HEK293 (cell line): ENCODE measurements around the gene ZNF473.

Experiments
- CTCF ChIA-PET: fragments of 350-600 bp; formaldehyde crosslinking; extraction: SDS; loops from one replicate; lab custom pipeline; 2021; ENCODE audit warnings: antibody characterized with exemption; lab: Yijun Ruan, JAX
- POLR2A ChIA-PET: fragments of 300-600 bp; formaldehyde crosslinking; extraction: SDS; loops from one replicate; lab custom pipeline; 2020; ENCODE audit warnings: antibody characterized with exemption, inconsistent platforms; lab: Yijun Ruan, JAX
- H3K27ac ChIP-seq: fragments of 200-500 bp; sonication (Bioruptor generic); 2 replicates; pipeline ENCODE4 v1.5.1; 2014; ENCODE audit warnings: low read depth, low read length, control low read depth, inconsistent platforms; ENCODE audit errors: extremely low read depth
- H3K36me3 ChIP-seq, 2 experiments: fragments of 200-500 bp in 1 of 2; sonication (Bioruptor generic) in 1 of 2; 1 replicate in 1 of 2; 2 replicates in 1 of 2; pipeline ENCODE4 v1.5.1; 2014 to 2017; ENCODE audit warnings: inconsistent platforms in 2 of 2, low read length in 2 of 2; ENCODE audit not compliant: control insufficient read depth in 2 of 2, insufficient read depth in 1 of 2
- H3K4me1 ChIP-seq: fragments of 200-500 bp; sonication (Bioruptor generic); 2 replicates; pipeline ENCODE4 v1.5.1; 2014; ENCODE audit warnings: mild to moderate bottlenecking, low read length, inconsistent platforms; ENCODE audit not compliant: control insufficient read depth, insufficient read depth
- H3K4me3 ChIP-seq: 2 replicates; pipeline ENCODE4 v1.5.1; 2011; ENCODE audit warnings: low read depth, mild to moderate bottlenecking, control low read depth, low read length, moderate library complexity
- H3K9me3 ChIP-seq: fragments of 200-500 bp; sonication (Bioruptor generic); 2 replicates; pipeline ENCODE4 v1.5.1; 2014; ENCODE audit warnings: low read depth, low read length, inconsistent platforms; ENCODE audit not compliant: control insufficient read depth, insufficient read depth
- BCL11B ChIP-seq: fragments of 450-650 bp; formaldehyde crosslinking; IDR thresholded peaks from 2 replicates; pipeline ENCODE4 v1.5.1; 2016; ENCODE audit warnings: low read depth, missing biosample characterization, missing genetic modification characterization
- FEZF1 ChIP-seq: fragments of 450-650 bp; formaldehyde crosslinking; IDR thresholded peaks from 2 replicates; pipeline ENCODE4 v1.5.1; 2016; ENCODE audit warnings: missing biosample characterization, missing genetic modification characterization
- GLIS1 ChIP-seq: fragments of 450-650 bp; formaldehyde crosslinking; IDR thresholded peaks from 2 replicates; pipeline ENCODE4 v1.5.1; 2016; ENCODE audit warnings: missing biosample characterization, missing genetic modification characterization
- INSM2 ChIP-seq: fragments of 450-650 bp; formaldehyde crosslinking; IDR thresholded peaks from 2 replicates; pipeline ENCODE4 v1.5.1; 2016; ENCODE audit warnings: missing biosample characterization, missing genetic modification characterization
- KLF10 ChIP-seq: fragments of 450-650 bp; IDR thresholded peaks from 2 replicates; pipeline ENCODE4 v1.5.1; 2018; ENCODE audit warnings: missing biosample characterization, mild to moderate bottlenecking, missing genetic modification characterization
- OSR2 ChIP-seq: fragments of 450-650 bp; formaldehyde crosslinking; IDR thresholded peaks from 2 replicates; pipeline ENCODE4 v1.5.1; 2016; ENCODE audit warnings: missing biosample characterization, missing genetic modification characterization
- SALL2 ChIP-seq: fragments of 450-650 bp; formaldehyde crosslinking; IDR thresholded peaks from 2 replicates; pipeline ENCODE4 v1.5.0; 2017; ENCODE audit warnings: missing biosample characterization, mild to moderate bottlenecking, missing genetic modification characterization, borderline replicate concordance
- ZNF114 ChIP-seq: fragments of 450-650 bp; formaldehyde crosslinking; IDR thresholded peaks from 2 replicates; pipeline ENCODE4 v1.5.0; 2017; ENCODE audit warnings: missing biosample characterization, missing genetic modification characterization
- ZNF133 ChIP-seq: fragments of 450-650 bp; formaldehyde crosslinking; IDR thresholded peaks from 2 replicates; pipeline ENCODE4 v1.5.1; 2016; ENCODE audit warnings: missing biosample characterization, missing genetic modification characterization
- ZNF184 ChIP-seq: fragments of 450-650 bp; IDR thresholded peaks from 2 replicates; pipeline ENCODE4 v1.5.1; 2018; ENCODE audit warnings: missing biosample characterization, mild to moderate bottlenecking, missing genetic modification characterization
- ZNF248 ChIP-seq: fragments of 450-650 bp; formaldehyde crosslinking; IDR thresholded peaks from 2 replicates; pipeline ENCODE4 v1.5.1; 2017; ENCODE audit warnings: missing biosample characterization, missing genetic modification characterization
- ZNF341 ChIP-seq: fragments of 450-650 bp; formaldehyde crosslinking; IDR thresholded peaks from 2 replicates; pipeline ENCODE4; 2016; ENCODE audit warnings: low read depth, missing biosample characterization, missing genetic modification characterization
- ZNF48 ChIP-seq: fragments of 450-650 bp; formaldehyde crosslinking; IDR thresholded peaks from 2 replicates; pipeline ENCODE4 v1.5.1; 2016; ENCODE audit warnings: missing biosample characterization, missing genetic modification characterization
- ZNF548 ChIP-seq: fragments of 450-650 bp; formaldehyde crosslinking; IDR thresholded peaks from 2 replicates; pipeline ENCODE4 v1.5.1; 2016; ENCODE audit warnings: missing biosample characterization, missing genetic modification characterization
- ZNF645 ChIP-seq: fragments of 450-650 bp; formaldehyde crosslinking; IDR thresholded peaks from 2 replicates; pipeline ENCODE4; 2016; ENCODE audit warnings: missing biosample characterization, missing genetic modification characterization
- ZNF768 ChIP-seq: fragments of 450-650 bp; formaldehyde crosslinking; IDR thresholded peaks from 2 replicates; pipeline ENCODE4 v1.5.1; 2018; ENCODE audit warnings: missing biosample characterization, mild to moderate bottlenecking, missing genetic modification characterization
- TF ChIP-seq, protein P1 (sequence below): fragments of 450-650 bp; formaldehyde crosslinking; IDR thresholded peaks from 2 replicates; pipeline ENCODE4 v1.5.0; 2017; ENCODE audit warnings: missing biosample characterization, missing genetic modification characterization, borderline replicate concordance
- TF ChIP-seq, protein P2 (sequence below): fragments of 450-650 bp; formaldehyde crosslinking; IDR thresholded peaks from 2 replicates; pipeline ENCODE4 v1.5.1; 2016; ENCODE audit warnings: missing biosample characterization, missing genetic modification characterization
- TF ChIP-seq, protein P3 (sequence below): fragments of 450-650 bp; formaldehyde crosslinking; IDR thresholded peaks from 2 replicates; pipeline ENCODE4 v1.5.1; 2016; ENCODE audit warnings: missing biosample characterization, missing genetic modification characterization

The ZNF473 gene

GRCh38 chr19:49978324-49978723, 47.5 kb upstream of the ZNF473 start:
- H3K9me3 ChIP-seq: no peaks in the 10 kb centered on the region
- H3K36me3 ChIP-seq: peaks cover 0 to 24% of the 10 kb centered on the region in 2 experiments; a peak in 2 of 3 replicates
- ChIA-PET POLR2A (no interaction called here), CTCF (interaction anchor here (2.8 kb wide), 1 partner anchor 41 kb away, joined by 18 read pairs; no protein-coding TSS in a partner anchor)
- no peak overlapping the region for H3K27ac ChIP-seq
- no peaks in the 10 kb centered on the region for H3K4me1 ChIP-seq
- H3K4me3 ChIP-seq: no peak overlapping the region
- TF ChIP-seq, protein P1, sequence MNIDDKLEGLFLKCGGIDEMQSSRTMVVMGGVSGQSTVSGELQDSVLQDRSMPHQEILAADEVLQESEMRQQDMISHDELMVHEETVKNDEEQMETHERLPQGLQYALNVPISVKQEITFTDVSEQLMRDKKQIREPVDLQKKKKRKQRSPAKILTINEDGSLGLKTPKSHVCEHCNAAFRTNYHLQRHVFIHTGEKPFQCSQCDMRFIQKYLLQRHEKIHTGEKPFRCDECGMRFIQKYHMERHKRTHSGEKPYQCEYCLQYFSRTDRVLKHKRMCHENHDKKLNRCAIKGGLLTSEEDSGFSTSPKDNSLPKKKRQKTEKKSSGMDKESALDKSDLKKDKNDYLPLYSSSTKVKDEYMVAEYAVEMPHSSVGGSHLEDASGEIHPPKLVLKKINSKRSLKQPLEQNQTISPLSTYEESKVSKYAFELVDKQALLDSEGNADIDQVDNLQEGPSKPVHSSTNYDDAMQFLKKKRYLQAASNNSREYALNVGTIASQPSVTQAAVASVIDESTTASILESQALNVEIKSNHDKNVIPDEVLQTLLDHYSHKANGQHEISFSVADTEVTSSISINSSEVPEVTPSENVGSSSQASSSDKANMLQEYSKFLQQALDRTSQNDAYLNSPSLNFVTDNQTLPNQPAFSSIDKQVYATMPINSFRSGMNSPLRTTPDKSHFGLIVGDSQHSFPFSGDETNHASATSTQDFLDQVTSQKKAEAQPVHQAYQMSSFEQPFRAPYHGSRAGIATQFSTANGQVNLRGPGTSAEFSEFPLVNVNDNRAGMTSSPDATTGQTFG (tag by site-specific recombination): no peak
- TF ChIP-seq, protein P2, sequence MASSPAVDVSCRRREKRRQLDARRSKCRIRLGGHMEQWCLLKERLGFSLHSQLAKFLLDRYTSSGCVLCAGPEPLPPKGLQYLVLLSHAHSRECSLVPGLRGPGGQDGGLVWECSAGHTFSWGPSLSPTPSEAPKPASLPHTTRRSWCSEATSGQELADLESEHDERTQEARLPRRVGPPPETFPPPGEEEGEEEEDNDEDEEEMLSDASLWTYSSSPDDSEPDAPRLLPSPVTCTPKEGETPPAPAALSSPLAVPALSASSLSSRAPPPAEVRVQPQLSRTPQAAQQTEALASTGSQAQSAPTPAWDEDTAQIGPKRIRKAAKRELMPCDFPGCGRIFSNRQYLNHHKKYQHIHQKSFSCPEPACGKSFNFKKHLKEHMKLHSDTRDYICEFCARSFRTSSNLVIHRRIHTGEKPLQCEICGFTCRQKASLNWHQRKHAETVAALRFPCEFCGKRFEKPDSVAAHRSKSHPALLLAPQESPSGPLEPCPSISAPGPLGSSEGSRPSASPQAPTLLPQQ: no peak
- TF ChIP-seq KLF10 (tag by site-specific recombination) (no peak), GLIS1 (tag by site-specific recombination) (no peak), ZNF133 (no peak), ZNF114 (tag by site-specific recombination) (no peak), BCL11B (tag by site-specific recombination) (no peak), SALL2 (tag by site-specific recombination) (no peak), ZNF48 (tag by site-specific recombination) (no peak), OSR2 (no peak), FEZF1 (tag by site-specific recombination) (no peak), ZNF645 (tag by site-specific recombination) (no peak), ZNF768 (tag by site-specific recombination) (no peak), ZNF184 (tag by site-specific recombination) (no peak), ZNF248 (tag by site-specific recombination) (no peak), ZNF548 (tag by site-specific recombination) (no peak), ZNF341 (no peak), INSM2 (tag by site-specific recombination) (no peak)
- TF ChIP-seq, protein P3, sequence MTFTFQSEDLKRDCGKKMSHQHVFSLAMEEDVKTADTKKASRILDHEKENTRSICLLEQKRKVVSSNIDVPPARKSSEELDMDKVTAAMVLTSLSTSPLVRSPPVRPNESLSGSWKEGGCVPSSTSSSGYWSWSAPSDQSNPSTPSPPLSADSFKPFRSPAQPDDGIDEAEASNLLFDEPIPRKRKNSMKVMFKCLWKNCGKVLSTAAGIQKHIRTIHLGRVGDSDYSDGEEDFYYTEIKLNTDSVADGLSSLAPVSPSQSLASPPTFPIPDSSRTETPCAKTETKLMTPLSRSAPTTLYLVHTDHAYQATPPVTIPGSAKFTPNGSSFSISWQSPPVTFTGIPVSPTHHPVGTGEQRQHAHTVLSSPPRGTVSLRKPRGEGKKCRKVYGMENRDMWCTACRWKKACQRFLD (tag by site-specific recombination): no peak
